ENCODE measurements around the gene FGB. TPM values are rescaled to one million over a fixed set of nuclear protein-coding genes. Genes with fewer than 3 reads are reported as not detected.

FGB gene
- total and polyA plus RNA-seq, 9 of the 15 experiments (the other 6 are each of a cell fraction or from before 2014, with no cell fraction given), result 0.07 to 1.9 (median 0.13) TPM; not detected in 6

- Histone ChIP-seq H4K20me1 (replicated peaks; ENCODE audit: control insufficient read depth, insufficient read depth, low read length) (no peaks in the 10 kb centered on the region), H3K9me3 (replicated peaks; ENCODE audit: control insufficient read depth, insufficient read depth, low read depth, low read length) (no peaks in the 10 kb centered on the region), H2AFZ (ENCODE audit: low read depth, low read length) (no peak overlapping the region), H3K9me1 (ENCODE audit: control insufficient read depth, insufficient read depth, low read length) (no peaks in the 10 kb centered on the region), H3K4me1 (replicated peaks in 1 of 2; ENCODE audit: control insufficient read depth in 2 of 2, insufficient read depth in 2 of 2, low read length in 2 of 2) (0 out of 5 replicates have a peak, but pooled peaks cover 0 to 4% of the 10 kb centered on the region in 2 experiments), H3K27me3 (ENCODE audit: control insufficient read depth in 2 of 2, insufficient read depth in 2 of 2, low read length in 2 of 2) (no peaks in the 10 kb centered on the region), H3K4me2 (ENCODE audit: insufficient read depth, low read length) (no peak overlapping the region), H3K4me3 (no peak overlapping the region), H3K27ac (ENCODE audit: extremely low read depth, low read depth, low read length) (no peak overlapping the region), H3K9ac (ENCODE audit: insufficient read depth in 1 of 2, low read depth in 2 of 2, low read length in 2 of 2) (no peak overlapping the region), H3K79me2 (ENCODE audit: control insufficient read depth, insufficient read depth, low read length) (peaks cover 29% of the 10 kb centered on the region), H3K36me3 (ENCODE audit: control insufficient read depth, insufficient read depth, low read length) (peaks cover 71% of the 10 kb centered on the region)
- no peak for ATAC-seq
- no peak for DNase-seq (ENCODE audit: extremely low read depth in 1 of 4, low spot score in 3 of 4)
- BruUV-seq (replicated peaks), result no TSS peak
- ChIA-PET POLR2A (no interaction called here), CTCF (ENCODE audit: low intra/inter-chr PET ratio) (no interaction called here)
- no peak for FAIRE-seq
- intact Hi-C loops (cut with micrococcal nuclease), result no loop called here
- in situ Hi-C loops (cut with MboI), result no loop called here
- TF ChIP-seq CTCF (IDR thresholded peaks at IDR 0.05 in 2 of 3, conservative IDR thresholded peaks at IDR 0.05 in 1 of 3; ENCODE audit: insufficient read depth in 2 of 3, low read depth in 1 of 3, low read length in 3 of 3), result 0 out of 6 replicates have a peak, but pooled peaks of 2 of the 3 experiments have one; percentile 6 to 20
- no peak for TF ChIP-seq ZNF143 (CRISPR knock-in tag; IDR thresholded peaks at IDR 0.05)
- 90% methylated on average over 4 of the region's 4 CpGs for WGBS (ENCODE audit: insufficient coverage, low coverage, missing lambda C conversion rate)
Measured at GRCh38 chr4:154545689-154546088, 17.1 kb upstream of the FGB start.

All from K562 (cell line).